ENCODE data around the gene PLA2G2D.
"Not testable (repeated sequence)": the region's sequence is repeated elsewhere in the genome, so short reads cannot be mapped to it uniquely, and the experiment has no call there.

PLA2G2D gene

GRCh38 chr1:20142001-20142710 lies 22.8 kb upstream of the PLA2G2D start:
- no peak for DNase-seq

- no peak for DNase-seq
Measured at GRCh38 chr1:20141466-20141865, 22.1 kb upstream of the PLA2G2D start.

GRCh38 chr1:20141001-20141400 lies 21.7 kb upstream of the PLA2G2D start:
- DNase-seq, result no peak

- no peak for DNase-seq
Measured at GRCh38 chr1:20139776-20140612, 20.7 kb upstream of the PLA2G2D start.

- DNase-seq, result no peak
Measured at GRCh38 chr1:20138961-20139550, 19.7 kb upstream of the PLA2G2D start, which contains the start of gene PLA2G2F. TSS of gene PLA2G2F (plus strand) at chr1:20139323. CDS start at chr1:20139428, 105 bp downstream.

GRCh38 chr1:20138346-20138745 lies 19.0 kb upstream of the PLA2G2D start:
- no peak for DNase-seq

GRCh38 chr1:20137604-20138003 lies 18.3 kb upstream of the PLA2G2D start:
- no peak for DNase-seq

GRCh38 chr1:20137055-20137454 lies 17.7 kb upstream of the PLA2G2D start:
- no peak for DNase-seq

GRCh38 chr1:20136249-20136648 lies 16.9 kb upstream of the PLA2G2D start:
- DNase-seq, result no peak

- DNase-seq, result no peak
Measured at GRCh38 chr1:20134995-20135394, 15.7 kb upstream of the PLA2G2D start.

- DNase-seq, result not testable (repeated sequence)
Measured at GRCh38 chr1:20130518-20130917, 11.2 kb upstream of the PLA2G2D start.

- no peak for DNase-seq
Measured at GRCh38 chr1:20126806-20127440, 7.6 kb upstream of the PLA2G2D start.

GRCh38 chr1:20126041-20126805 lies 6.9 kb upstream of the PLA2G2D start:
- DNase-seq, result peak; percentile 82

- no peak for DNase-seq
Measured at GRCh38 chr1:20125100-20125499, 5.8 kb upstream of the PLA2G2D start.

GRCh38 chr1:20124456-20125057 lies 5.2 kb upstream of the PLA2G2D start:
- DNase-seq, result peak; percentile 55

- DNase-seq, result no peak
Measured at GRCh38 chr1:20123722-20124455, 4.6 kb upstream of the PLA2G2D start.

GRCh38 chr1:20120796-20121195 lies 1.5 kb upstream of the PLA2G2D start:
- DNase-seq, result no peak

- no peak for DNase-seq
Measured at GRCh38 chr1:20117236-20117635, 2.1 kb downstream of the PLA2G2D start.

GRCh38 chr1:20115916-20116315 lies 3.4 kb downstream of the PLA2G2D start:
- no peak for DNase-seq

GRCh38 chr1:20115479-20115878 lies 3.9 kb downstream of the PLA2G2D start:
- DNase-seq, result no peak

GRCh38 chr1:20114021-20114648 lies 5.2 kb downstream of the PLA2G2D start:
- no peak for DNase-seq
